ENCODE data around the gene IFT25.

DNA sequence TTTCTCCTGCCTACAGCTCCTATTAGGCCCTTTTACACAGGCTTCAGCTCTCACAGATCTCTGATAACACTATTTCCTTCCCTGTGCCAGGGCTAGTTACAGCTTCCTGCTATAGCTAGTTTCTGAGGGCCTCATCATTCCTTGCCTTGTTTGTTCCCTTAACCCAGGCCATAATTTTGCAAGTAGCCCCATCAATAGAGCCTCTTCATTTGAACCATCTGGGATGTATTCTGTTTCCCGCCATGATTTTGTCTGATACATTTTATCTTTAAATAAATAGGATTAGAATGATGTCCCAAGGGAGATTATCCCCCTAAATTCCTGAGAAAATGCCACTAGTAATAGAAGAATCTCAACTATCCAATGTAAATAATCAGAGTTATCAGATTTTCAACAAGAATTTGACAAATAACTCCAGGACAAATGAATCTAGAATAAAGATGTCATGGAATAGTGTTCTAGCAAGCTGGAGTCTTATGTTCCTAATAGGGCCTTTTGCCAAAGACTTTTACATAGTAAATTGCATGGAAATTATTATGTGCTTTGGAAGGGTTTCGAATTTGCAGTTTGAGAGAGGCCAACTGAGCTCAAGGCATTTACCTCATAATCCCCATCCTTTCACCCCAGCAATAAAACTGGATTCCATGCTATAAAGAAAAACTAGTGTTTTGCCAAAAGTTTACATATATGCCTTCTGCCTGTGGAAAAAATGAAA is 16.1 kb downstream of the IFT25 start:
- TF ChIP-seq, protein P1, sequence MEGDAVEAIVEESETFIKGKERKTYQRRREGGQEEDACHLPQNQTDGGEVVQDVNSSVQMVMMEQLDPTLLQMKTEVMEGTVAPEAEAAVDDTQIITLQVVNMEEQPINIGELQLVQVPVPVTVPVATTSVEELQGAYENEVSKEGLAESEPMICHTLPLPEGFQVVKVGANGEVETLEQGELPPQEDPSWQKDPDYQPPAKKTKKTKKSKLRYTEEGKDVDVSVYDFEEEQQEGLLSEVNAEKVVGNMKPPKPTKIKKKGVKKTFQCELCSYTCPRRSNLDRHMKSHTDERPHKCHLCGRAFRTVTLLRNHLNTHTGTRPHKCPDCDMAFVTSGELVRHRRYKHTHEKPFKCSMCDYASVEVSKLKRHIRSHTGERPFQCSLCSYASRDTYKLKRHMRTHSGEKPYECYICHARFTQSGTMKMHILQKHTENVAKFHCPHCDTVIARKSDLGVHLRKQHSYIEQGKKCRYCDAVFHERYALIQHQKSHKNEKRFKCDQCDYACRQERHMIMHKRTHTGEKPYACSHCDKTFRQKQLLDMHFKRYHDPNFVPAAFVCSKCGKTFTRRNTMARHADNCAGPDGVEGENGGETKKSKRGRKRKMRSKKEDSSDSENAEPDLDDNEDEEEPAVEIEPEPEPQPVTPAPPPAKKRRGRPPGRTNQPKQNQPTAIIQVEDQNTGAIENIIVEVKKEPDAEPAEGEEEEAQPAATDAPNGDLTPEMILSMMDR (IDR thresholded peaks at IDR 0.05; ENCODE audit: extremely low read depth in 1 of 2, insufficient read depth in 1 of 2, low read depth in 1 of 2, low read length in 2 of 2), result no peak
- TF ChIP-seq POLR2AphosphoS5 (IDR thresholded peaks at IDR 0.05; ENCODE audit: insufficient read depth, low read depth, low read length), result no peak
- TF ChIP-seq, protein P2, sequence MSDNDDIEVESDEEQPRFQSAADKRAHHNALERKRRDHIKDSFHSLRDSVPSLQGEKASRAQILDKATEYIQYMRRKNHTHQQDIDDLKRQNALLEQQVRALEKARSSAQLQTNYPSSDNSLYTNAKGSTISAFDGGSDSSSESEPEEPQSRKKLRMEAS (IDR thresholded peaks at IDR 0.05; ENCODE audit: insufficient read depth, insufficient read length), result no peak
- TF ChIP-seq FOS (IDR thresholded peaks at IDR 0.05; ENCODE audit: borderline replicate concordance, insufficient read depth, low read length), result no peak
- TF ChIP-seq POLR2A (IDR thresholded peaks at IDR 0.05; ENCODE audit: low read depth, low read length), result no peak

Data from endothelial cell of umbilical vein (primary cell).